Suprapubic skin (tissue), 4 donors: ENCODE data around the gene KLHL17.

Source experiments
- CTCF ChIP-seq, 2 donors: fragments of 200-600 bp in 1 of 2; fragments of 450-650 bp in 1 of 2; sonication (generic) in 1 of 2; IDR thresholded peaks; one replicate each; pipeline ENCODE4 v1.5.1; 2016 to 2019; ENCODE audit warnings: antibody characterized with exemption in 2 of 2, mild to moderate bottlenecking in 1 of 2, moderate library complexity in 1 of 2
- EP300 ChIP-seq: sonication (generic); formaldehyde crosslinking; IDR thresholded peaks from one replicate; pipeline ENCODE4 v1.6.1; 2017; ENCODE audit warnings: antibody characterized with exemption
- POLR2A ChIP-seq, 2 donors: fragments of 450-650 bp; IDR thresholded peaks; one replicate each; pipeline ENCODE4 v1.6.1; 2017; ENCODE audit warnings: antibody characterized with exemption in 2 of 2, mild to moderate bottlenecking in 2 of 2, moderate library complexity in 2 of 2
- POLR2AphosphoS5 ChIP-seq, 3 donors: sonication (generic); formaldehyde crosslinking; IDR thresholded peaks; one replicate each; pipeline ENCODE4 v1.6.1; 2017; ENCODE audit warnings: antibody characterized with exemption in 3 of 3

DNA sequence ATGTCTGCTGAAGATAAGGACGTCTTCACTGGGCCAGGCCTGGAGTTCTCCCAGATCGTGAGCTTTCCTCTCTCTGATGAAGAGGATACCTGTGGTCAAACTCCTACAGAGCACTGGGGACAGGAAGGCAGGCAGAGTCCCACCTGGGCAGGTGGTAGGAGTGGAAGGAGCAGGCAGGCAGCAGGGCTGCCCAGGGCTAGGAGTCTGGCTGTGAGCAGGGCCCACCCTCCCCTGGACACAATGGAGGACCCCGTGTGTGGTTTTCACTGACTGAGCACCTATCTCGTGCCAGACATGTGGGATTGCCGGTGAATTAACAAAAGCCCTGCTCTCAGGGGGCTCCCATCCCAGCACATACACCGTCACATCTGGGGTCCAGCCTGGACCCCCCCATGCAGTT, 41.5 kb upstream of the KLHL17 start:
- TF ChIP-seq CTCF (IDR thresholded peaks at IDR 0.05) (no peak), POLR2A (IDR thresholded peaks at IDR 0.05) (no peak), POLR2AphosphoS5 (IDR thresholded peaks at IDR 0.05) (no peak), EP300 (no peak)
